Choroid plexus epithelial cell (primary cell): ENCODE data around the gene SPINT4.
A peak's percentile ranks its signal among the peaks of the same experiment; 100 is the strongest.
"Not testable (repeated sequence)": the region's sequence is repeated elsewhere in the genome, so short reads cannot be mapped to it uniquely, and the experiment has no call there.

Source experiments
- DNase-seq: peaks from one replicate; pipeline ENCODE4 v3.0.0-alpha.2; 2010; ENCODE audit warnings: low read depth
- H3K4me3 ChIP-seq: 2 replicates; pipeline ENCODE4 v1.5.1; 2011; ENCODE audit warnings: low read depth, mild to moderate bottlenecking, control low read depth, low read length, moderate library complexity
- TF ChIP-seq, protein P1 (sequence below): conservative IDR thresholded peaks from 2 replicates; pipeline ENCODE4 v1.5.1; 2011; ENCODE audit warnings: low read depth, mild to moderate bottlenecking, control low read depth, inconsistent platforms, low read length, moderate library complexity

The SPINT4 gene

DNA sequence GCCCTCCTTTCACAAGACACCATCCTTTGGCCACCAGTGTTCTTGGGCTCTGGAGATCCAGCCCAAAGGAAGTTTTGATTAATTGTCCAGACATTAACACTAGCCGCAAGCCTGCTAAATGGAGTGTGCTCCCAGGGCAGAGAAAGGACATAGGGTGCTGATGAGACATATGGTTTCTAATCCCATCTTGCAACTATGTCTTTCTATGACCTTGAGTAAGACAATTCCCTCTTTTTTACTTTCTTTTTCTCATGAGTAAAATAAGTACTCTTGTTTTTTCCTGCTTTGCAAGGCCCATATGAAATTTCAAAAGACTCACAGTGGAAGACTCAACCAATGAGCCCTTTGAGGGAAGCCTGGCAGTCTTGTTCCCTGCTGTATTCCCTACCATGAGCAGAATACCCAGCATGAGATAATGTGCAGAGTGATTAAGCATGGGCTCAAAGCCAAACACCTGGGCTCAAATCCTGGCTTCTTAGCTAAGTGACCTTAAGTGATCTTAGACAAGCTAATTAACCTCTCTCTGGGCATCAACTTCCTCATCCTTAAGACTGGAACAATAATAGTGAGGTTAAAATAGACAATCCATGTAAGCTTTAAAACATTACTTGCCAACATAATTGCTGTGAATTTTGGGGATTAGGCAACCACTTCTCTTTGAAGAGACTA is 17.0 kb upstream of the SPINT4 start, which contains the start of gene WFDC10B:
Gene WFDC10B (minus strand): TSS at position 51 of the 669 bp plus-strand sequence. CDS start 19,027 bp downstream, outside the sequence.
- no peak for DNase-seq
- TF ChIP-seq, protein P1, sequence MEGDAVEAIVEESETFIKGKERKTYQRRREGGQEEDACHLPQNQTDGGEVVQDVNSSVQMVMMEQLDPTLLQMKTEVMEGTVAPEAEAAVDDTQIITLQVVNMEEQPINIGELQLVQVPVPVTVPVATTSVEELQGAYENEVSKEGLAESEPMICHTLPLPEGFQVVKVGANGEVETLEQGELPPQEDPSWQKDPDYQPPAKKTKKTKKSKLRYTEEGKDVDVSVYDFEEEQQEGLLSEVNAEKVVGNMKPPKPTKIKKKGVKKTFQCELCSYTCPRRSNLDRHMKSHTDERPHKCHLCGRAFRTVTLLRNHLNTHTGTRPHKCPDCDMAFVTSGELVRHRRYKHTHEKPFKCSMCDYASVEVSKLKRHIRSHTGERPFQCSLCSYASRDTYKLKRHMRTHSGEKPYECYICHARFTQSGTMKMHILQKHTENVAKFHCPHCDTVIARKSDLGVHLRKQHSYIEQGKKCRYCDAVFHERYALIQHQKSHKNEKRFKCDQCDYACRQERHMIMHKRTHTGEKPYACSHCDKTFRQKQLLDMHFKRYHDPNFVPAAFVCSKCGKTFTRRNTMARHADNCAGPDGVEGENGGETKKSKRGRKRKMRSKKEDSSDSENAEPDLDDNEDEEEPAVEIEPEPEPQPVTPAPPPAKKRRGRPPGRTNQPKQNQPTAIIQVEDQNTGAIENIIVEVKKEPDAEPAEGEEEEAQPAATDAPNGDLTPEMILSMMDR: no peak
- H3K4me3 ChIP-seq: no peak within 1 kb of the TSS

DNA sequence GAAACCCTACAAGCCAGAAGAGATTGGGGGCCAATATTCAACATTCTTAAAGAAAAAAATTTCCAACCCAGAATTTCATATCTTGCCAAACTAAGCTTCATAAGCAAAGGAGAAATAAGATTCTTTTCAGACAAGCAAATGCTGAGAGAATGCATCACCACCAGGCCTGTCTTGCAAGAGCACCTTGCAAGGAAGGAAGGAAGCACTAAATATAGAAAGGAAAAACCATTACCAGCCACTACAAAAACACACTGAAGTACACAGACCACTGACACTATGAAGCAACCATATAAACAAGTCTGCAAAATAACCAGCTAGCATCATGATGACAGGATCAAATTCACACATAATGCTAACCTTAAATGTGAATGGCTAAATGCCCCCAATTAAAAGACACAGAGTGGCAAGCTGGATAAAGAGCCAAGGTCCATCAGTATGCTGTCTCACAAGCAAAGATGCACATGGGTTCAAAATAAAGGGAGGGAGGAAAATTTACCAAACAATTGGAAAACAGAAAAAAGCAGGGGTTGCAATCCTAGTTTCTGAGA is 5.9 kb upstream of the SPINT4 start:
- not testable (repeated sequence) for H3K4me3 ChIP-seq, DNase-seq

DNA sequence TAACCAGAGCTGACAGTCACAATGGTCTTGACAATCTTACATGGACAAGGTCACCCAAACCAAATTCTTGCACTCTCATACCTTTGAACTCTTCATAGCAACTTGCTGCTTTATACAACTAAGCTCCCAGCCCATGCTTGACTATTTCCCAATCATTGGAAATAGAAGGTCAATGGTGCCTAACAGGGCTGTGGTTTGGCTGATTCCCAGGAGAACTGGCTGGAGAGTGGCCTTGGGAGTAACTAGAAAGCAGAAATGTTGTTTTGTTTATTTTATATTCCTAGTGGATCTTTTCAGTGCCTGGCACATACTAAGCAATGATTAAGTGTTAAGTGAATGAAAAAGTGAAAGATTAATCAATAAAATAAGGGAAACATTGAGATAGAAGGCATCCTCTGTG is 3.0 kb downstream of the SPINT4 start:
- DNase-seq: peak; percentile 39
- TF ChIP-seq, protein P1: no peak
- H3K4me3 ChIP-seq: no peak overlapping the region

DNA sequence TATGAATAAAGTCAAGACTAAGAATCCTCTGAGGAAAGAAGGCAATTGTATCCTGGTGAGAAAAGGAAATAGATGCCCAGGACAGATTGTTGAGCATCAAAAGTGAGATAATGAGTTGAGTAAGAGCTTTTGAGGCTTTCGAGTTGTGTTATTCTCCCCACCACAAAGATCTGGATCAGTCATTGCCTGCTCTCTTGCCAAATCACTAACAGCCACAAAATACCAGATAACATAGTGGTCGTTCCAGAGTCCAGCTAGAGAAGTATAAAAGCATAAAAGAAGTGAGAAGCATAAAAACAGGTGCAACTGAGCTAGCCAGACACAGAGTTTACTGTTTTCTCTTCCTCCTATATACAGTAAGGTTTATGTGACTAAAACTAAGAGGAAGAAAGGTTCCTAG is 4.9 kb downstream of the SPINT4 start:
- TF ChIP-seq, protein P1: no peak
- peak; percentile 10 for DNase-seq
- H3K4me3 ChIP-seq: no peak overlapping the region

DNA sequence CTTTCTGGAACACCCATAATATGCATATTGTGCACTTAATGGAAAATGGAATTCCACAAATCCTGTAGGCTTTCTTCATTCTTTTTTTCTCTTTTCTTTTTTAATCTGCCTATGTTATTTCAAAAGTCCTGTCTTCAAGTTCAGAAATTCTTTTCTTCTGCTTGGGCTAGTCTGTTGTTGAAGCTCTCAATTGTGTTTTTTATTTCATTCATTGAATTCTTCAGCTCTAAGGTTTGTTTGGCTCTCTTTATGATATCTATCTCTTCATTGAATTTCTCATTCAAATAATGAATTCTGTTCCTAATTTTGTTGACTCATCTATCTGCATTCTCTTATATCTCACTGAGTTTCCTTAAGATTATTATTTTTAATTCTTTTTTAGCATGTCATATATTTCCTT is 10.1 kb downstream of the SPINT4 start:
- H3K4me3 ChIP-seq: no peak overlapping the region
- TF ChIP-seq, protein P1: no peak
- no peak for DNase-seq

DNA sequence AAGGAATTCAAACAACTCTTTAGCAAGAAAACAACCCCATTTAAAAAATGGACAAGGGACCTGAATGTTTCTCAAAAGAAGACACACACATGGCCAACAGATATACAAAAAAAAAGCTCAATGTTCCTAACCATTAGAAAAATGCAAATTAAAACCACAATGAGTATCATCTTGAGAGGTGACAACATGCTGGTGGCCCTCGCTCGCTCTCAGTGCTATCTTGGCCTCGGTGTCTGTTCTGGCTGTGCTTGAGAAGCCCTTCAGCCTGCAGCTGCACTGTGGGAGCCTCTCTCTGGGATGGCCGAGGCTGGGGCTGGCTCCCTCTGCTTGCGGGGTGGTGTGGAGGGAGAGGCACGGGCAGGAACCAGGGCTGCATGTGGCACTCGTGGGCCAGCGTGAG is 13.4 kb downstream of the SPINT4 start:
- no peak for DNase-seq
- H3K4me3 ChIP-seq: no peak overlapping the region
- TF ChIP-seq, protein P1: no peak

DNA sequence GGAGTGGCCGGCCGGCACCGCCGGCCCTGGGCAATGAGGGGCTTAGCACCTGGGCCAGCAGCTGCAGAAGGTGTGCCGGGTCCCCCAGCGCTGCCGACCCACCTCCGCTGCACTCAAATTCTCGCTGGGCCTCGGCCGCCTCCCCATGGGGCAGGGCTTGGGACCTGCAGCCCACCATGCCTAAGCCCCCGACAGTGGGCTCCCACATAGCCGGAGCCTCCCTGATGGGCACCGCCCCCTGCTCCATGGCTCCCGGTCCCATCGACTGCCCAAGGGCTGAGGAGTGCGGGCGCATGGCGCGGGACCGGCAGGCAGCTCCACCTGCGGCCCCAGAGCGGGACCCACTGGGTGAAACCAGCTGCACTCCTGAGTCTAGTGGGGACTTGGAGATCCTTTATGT is 13.8 kb downstream of the SPINT4 start:
- no peak overlapping the region for H3K4me3 ChIP-seq
- TF ChIP-seq, protein P1: no peak
- no peak for DNase-seq
